Skeletal muscle tissue (tissue), 4 donors: ENCODE data around the gene DNAH6. TPM values are rescaled to one million over a fixed set of nuclear protein-coding genes. Genes with fewer than 3 reads are reported as not detected.
"Not testable (repeated sequence)": the region's sequence is repeated elsewhere in the genome, so short reads cannot be mapped to it uniquely, and the experiment has no call there.

Source experiments
- H3K27ac ChIP-seq: one replicate; pipeline ENCODE4 v1.7.0; 2013; ENCODE audit warnings: mild to moderate bottlenecking, low read depth, low read length, inconsistent platforms
- H3K27me3 ChIP-seq, 3 donors: one replicate each; pipeline ENCODE4 v1.7.0; 2013; ENCODE audit warnings: low read length in 3 of 3; ENCODE audit not compliant: control insufficient read depth in 3 of 3, insufficient read depth in 3 of 3
- H3K36me3 ChIP-seq, 3 donors: one replicate each; pipeline ENCODE4 v1.7.0; 2013; ENCODE audit warnings: low read length in 3 of 3; ENCODE audit not compliant: control insufficient read depth in 3 of 3, insufficient read depth in 3 of 3
- H3K4me1 ChIP-seq, 3 donors: one replicate each; pipeline ENCODE4 v1.7.0; 2013; ENCODE audit warnings: low read length in 3 of 3, mild to moderate bottlenecking in 3 of 3; ENCODE audit not compliant: control insufficient read depth in 3 of 3, insufficient read depth in 3 of 3
- H3K4me3 ChIP-seq, 3 donors: one replicate each; pipeline ENCODE4 v1.7.0; 2013; ENCODE audit warnings: low read length in 3 of 3
- H3K9ac ChIP-seq, 3 donors: one replicate each; pipeline ENCODE4 v1.7.0; 2013; ENCODE audit warnings: low read length in 3 of 3, mild to moderate bottlenecking in 3 of 3, moderate library complexity in 2 of 3, low read depth in 1 of 3
- H3K9me3 ChIP-seq, 3 donors: one replicate each; pipeline ENCODE4 v1.7.0; 2013; ENCODE audit warnings: low read length in 3 of 3; ENCODE audit not compliant: control insufficient read depth in 3 of 3
- total RNA-seq: library from RNA; depleted of rRNA; stranded (reverse); fragments of >200 nt; gene quantifications from one replicate; pipeline ENCODE4 v1.2.3, GENCODE V29; 2014
- donor health status: Osteomylitis.

DNAH6 gene, protein sequence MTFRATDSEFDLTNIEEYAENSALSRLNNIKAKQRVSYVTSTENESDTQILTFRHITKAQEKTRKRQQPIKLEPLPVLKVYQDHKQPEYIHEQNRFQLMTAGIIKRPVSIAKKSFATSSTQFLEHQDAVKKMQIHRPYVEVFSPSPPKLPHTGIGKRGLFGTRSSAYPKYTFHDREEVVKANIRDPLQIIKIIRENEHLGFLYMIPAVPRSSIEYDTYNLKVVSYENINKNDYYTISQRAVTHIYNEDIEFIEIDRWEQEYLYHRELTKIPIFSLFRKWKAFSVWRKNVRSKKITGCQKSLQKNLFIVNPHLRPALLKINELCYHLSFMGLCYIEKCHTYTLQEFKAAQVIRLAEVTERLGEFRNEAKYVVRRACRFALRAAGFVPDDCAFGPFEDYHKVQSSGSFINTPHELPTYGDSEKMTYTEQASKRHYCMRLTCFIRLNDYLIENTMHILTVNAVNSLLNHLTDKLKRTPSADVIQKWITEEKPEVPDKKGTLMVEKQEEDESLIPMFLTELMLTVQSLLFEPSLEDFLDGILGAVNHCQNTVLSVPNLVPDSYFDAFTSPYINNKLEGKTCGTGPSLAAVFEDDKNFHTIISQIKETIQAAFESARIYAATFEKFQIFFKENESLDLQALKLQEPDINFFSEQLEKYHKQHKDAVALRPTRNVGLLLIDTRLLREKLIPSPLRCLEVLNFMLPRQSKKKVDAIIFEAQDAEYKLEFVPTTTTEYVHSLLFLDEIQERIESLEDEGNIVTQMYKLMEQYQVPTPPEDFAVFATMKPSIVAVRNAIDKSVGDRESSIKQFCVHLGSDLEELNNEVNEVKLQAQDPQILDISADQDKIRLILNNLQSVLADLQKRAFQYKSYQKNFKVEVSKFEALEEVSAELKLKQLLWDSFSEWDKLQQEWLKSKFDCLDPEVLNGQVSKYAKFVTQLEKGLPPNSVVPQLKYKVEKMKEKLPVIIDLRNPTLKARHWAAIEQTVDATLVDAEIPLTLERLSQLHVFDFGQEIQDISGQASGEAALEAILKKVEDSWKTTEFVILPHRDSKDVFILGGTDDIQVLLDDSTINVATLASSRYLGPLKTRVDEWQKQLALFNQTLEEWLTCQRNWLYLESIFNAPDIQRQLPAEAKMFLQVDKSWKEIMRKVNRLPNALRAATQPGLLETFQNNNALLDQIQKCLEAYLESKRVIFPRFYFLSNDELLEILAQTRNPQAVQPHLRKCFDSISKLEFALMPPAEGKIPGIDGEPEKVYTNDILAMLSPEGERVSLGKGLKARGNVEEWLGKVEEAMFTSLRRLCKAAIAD (N-terminal part only)
- 1.0 TPM for total RNA-seq

DNA sequence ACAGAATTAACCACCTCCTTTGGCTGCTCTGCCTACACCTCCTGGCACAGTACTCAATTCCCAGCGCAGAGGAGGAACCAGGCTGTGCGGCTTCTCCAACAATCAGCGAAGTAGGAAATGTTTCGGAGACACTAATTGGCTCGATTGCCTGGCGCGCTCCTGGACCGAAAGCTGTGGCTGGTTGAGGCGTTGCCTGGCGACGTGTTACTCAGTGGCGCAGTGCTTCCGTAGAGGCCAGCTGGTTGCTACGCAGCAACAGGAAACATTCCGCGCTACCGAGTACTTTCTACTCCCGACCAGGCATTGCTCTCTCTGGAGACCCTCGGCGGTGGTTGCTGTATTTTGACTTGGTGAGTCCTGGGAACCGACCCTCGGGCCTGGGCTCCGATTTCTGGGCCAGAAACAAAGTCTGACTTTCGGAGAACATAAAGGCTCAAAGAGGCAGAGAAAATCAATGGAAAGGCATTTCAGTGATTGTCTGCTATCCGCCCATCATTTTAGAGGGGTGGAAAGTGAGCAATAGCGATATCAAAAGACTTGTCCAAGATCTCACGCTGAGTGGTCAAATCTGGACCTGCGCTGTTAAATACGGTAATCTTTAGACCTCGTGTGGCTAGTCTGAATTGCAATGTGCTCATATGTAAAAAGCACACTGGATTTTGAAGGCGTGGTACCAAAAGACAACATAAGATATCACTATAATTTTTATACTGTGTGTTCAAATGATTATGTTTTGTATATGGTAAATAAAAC lies at the start of gene DNAH6:
Gene DNAH6, plus strand, starts transcription at position 265 of the 753 bp plus-strand sequence. CDS start 1,329 bp downstream, outside the sequence.
- Histone ChIP-seq H3K4me1 (peaks cover 0 to 7% (median 0%) of the 10 kb centered on the region in 3 donors), H3K4me3 (peak within 1 kb of the TSS; percentile 64 to 78 (median 72)), H3K27me3 (no peaks in the 10 kb centered on the region), H3K27ac (no peak within 1 kb of the TSS), H3K36me3 (no peaks in the 10 kb centered on the region), H3K9ac (peak within 1 kb of the TSS; percentile 24 to 55 (median 47)), H3K9me3 (no peaks in the 10 kb centered on the region)

DNA sequence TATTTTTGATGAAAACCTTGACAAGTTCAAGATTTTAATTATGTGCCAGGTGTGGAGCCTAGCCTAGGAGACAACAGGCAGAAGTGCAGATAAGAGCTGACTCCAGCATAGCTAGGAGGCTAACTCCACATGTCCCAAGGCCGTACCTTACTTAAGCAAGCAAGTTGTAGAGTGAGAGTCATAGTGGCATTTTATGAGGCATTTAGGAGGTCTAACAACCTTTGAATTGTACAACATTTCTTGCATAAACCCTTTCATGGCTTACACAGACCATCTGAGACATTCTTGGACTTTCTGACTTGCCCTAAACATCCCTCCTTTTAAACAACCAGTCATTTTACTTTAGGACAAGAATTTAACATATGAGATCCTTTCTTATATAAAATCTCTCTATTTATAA lies 48.9 kb upstream of the DNAH6 start:
- Histone ChIP-seq H3K9ac (no peak overlapping the region), H3K27me3 (no peaks in the 10 kb centered on the region), H3K4me1 (no peaks in the 10 kb centered on the region), H3K36me3 (no peaks in the 10 kb centered on the region), H3K9me3 (no peaks in the 10 kb centered on the region), H3K27ac (no peak overlapping the region), H3K4me3 (no peak overlapping the region)

DNA sequence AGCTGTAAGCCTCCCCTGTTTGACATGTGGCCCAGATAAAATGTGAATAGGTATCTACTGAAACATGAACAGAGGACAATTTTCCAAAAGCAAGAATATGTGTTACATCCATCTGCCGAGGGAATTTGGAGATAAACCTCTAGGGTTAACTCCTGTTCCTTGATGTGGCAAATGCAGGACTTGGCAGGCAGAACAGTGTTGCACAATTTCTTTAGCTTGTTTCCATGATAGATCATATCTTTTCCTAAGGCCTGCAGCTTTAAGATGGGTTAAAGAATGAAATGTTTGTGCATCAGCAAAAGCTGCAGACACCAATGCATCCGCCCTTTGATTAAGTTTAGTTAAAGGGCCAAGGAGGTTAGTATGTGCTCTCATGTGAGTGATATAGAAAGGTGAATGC lies 43.9 kb upstream of the DNAH6 start:
- H3K4me3 ChIP-seq, H3K27me3 ChIP-seq, H3K36me3 ChIP-seq, H3K4me1 ChIP-seq, H3K27ac ChIP-seq, H3K9me3 ChIP-seq, H3K9ac ChIP-seq: not testable (repeated sequence)

DNA sequence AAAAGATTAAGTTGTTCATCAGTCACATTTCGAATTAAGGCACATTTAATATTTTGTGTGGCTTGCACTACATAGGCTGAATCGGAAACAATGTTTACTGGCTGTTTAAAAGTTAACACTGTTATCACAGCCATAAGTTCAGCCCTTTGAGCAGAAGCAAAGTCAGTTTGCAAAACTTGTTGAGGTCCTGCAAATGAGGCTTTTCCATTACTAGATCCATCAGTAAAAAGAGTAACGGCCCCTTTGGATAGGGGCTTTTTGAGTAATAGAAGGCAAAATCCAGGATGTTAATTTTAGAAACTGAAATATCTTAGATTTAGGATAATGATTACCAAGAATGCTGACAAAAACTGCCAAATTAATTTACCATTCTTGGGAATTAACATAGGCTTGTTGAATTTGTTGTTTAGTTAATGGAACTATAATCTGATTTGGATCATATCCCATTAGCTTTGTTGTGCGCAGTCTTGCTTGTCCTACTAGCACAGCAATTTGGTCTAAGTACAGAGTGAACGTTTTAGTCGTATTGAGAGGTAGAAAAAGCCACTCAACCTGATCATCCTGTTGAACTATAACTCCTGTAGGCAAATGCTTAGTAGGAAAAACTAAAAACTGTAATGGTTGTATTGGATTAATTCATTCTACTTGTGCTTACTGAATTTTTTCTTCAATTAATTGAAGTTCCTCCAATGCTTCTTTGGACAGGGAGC lies 43.3 kb upstream of the DNAH6 start:
- Histone ChIP-seq H3K27me3 (no peaks in the 10 kb centered on the region), H3K4me1 (no peaks in the 10 kb centered on the region), H3K9me3 (no peaks in the 10 kb centered on the region), H3K36me3 (no peaks in the 10 kb centered on the region), H3K9ac (no peak overlapping the region), H3K27ac (no peak overlapping the region), H3K4me3 (no peak overlapping the region)

DNA sequence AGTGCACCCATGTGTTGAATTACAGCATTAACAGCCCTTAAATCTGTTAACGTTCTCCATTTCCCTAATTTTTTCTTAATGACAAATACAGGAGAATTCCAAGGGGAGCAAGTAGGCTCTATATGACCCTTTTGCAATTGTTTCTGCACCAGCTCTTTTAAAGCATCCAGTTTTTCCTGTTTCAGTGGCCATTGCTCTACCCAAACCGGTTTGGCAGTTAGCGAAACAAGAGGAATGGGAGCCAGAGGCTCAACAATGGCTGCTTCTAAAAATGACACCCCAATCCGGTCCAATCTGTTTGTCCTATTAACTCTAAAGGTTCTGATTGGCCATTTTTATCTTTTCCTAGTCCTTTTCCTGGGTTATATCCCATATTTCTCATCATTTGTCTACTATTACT lies 42.1 kb upstream of the DNAH6 start:
- no peaks in the 10 kb centered on the region for H3K4me1 ChIP-seq
- H3K27ac ChIP-seq = no peak overlapping the region
- H3K9ac ChIP-seq = no peak overlapping the region
- H3K4me3 ChIP-seq = no peak overlapping the region
- no peaks in the 10 kb centered on the region for H3K9me3 ChIP-seq
- no peaks in the 10 kb centered on the region for H3K36me3 ChIP-seq
- H3K27me3 ChIP-seq = no peaks in the 10 kb centered on the region

DNA sequence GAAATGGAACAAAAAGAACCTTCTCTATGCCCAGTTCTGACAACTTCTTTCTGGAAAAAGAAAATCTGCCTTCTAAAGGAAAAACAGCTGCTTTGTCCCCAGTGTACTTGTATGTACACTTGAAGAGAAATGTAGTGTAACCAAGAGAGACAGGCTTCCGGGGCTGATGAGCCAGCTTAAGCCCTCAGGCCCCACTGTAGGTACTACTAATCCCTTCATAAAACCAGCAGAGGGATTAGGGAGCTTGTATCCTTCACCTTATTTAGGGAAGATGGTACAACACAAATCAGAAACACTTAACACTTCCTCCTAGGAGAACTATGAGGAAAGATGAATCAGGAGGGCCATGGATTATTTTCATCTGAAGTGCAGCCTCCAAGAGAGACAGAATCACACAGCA lies 38.4 kb upstream of the DNAH6 start:
- Histone ChIP-seq H3K4me3 (no peak overlapping the region), H3K27me3 (no peaks in the 10 kb centered on the region), H3K4me1 (no peaks in the 10 kb centered on the region), H3K36me3 (no peaks in the 10 kb centered on the region), H3K27ac (no peak overlapping the region), H3K9ac (no peak overlapping the region), H3K9me3 (no peaks in the 10 kb centered on the region)

DNA sequence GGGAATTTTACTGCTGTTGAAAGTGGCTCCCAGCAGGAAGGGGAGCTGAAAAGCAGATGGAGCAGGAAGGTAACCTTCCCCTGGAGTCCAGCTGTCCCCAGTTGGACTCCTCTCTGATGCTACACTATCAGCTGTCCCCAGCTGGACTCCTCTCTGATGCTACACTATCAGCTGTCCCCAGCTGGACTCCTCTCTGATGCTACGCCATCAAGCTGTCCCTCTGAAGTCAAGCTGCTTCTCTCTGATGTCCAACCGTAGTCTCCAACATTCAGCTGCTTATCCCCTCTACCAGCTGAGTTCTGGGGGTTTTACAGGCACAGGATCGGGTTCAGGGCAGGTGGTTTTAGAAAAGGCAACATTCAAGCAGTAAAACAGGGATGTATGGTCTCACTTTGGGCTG lies 37.4 kb upstream of the DNAH6 start:
- no peaks in the 10 kb centered on the region for H3K9me3 ChIP-seq
- H3K4me3 ChIP-seq = no peak overlapping the region
- H3K36me3 ChIP-seq = no peaks in the 10 kb centered on the region
- no peak overlapping the region for H3K27ac ChIP-seq
- no peaks in the 10 kb centered on the region for H3K27me3 ChIP-seq
- H3K9ac ChIP-seq = no peak overlapping the region
- no peaks in the 10 kb centered on the region for H3K4me1 ChIP-seq

DNA sequence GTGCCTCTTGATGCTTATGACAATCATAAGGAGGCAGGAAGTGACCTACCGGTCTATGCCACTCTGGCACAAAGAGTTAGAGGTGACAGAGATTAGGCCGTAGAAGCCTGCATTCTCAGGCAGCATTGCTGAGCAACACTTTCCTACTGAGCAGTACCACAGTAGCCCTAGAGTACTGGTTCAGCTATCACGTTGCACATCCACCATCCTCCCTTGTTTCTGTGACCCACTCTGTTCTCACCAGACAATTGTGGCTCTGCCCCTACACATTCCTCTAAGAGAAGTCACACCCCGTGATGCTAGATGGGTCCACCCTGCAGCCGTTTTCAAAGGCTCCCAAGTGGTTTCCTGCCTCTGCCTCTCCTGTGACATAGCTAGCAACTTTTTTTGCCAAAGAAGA lies 34.6 kb upstream of the DNAH6 start:
- Histone ChIP-seq H3K27ac (no peak overlapping the region), H3K9ac (no peak overlapping the region), H3K27me3 (no peaks in the 10 kb centered on the region), H3K9me3 (no peaks in the 10 kb centered on the region), H3K4me1 (no peaks in the 10 kb centered on the region), H3K36me3 (no peaks in the 10 kb centered on the region), H3K4me3 (no peak overlapping the region)

DNA sequence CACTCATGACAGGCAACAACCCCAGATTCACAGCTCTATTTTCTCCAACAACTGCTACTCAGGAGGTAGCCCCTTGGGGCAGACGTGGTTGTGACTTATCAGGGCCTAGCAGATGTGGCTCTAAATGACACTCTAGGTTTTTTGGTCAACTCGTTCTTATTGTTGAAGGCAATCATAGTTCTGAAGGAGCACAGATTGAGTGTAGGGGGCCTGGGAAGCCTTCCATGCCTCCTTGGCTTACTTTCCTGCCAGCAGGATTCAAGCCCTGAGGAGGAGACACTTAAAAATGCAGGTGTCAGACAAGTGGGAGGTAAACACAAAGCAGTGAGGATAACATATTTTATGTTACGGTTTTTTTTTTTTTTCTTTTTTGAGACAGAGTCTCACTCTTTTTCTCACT lies 33.7 kb upstream of the DNAH6 start:
- H3K4me3 ChIP-seq = no peak overlapping the region
- no peaks in the 10 kb centered on the region for H3K4me1 ChIP-seq
- H3K27ac ChIP-seq = no peak overlapping the region
- no peak overlapping the region for H3K9ac ChIP-seq
- H3K9me3 ChIP-seq = no peaks in the 10 kb centered on the region
- H3K27me3 ChIP-seq = no peaks in the 10 kb centered on the region
- H3K36me3 ChIP-seq = no peaks in the 10 kb centered on the region
